HG03439 (cell line): Measurements from ENCODE around the gene NRAP.

Experiments
- ATAC-seq: cut with Tn5 transposase; IDR thresholded peaks from one replicate; pipeline ENCODE4 v1.9.1; 2021; ENCODE audit warnings: mild to moderate bottlenecking, moderate library complexity; ENCODE audit not compliant: unreplicated experiment

The NRAP gene

GRCh38 chr10:113644185-113645120 is 19.4 kb downstream of the NRAP start:
- no peak for ATAC-seq

- no peak for ATAC-seq
Measured at GRCh38 chr10:113643183-113643582, 20.7 kb downstream of the NRAP start.

GRCh38 chr10:113641702-113642101 is 22.1 kb downstream of the NRAP start:
- ATAC-seq = no peak

- no peak for ATAC-seq
Measured at GRCh38 chr10:113639966-113640365, 23.9 kb downstream of the NRAP start.

GRCh38 chr10:113631684-113632367 is 32.0 kb downstream of the NRAP start:
- no peak for ATAC-seq

GRCh38 chr10:113630929-113631533 is 32.8 kb downstream of the NRAP start:
- no peak for ATAC-seq

- no peak for ATAC-seq
Measured at GRCh38 chr10:113628607-113629153, 35.2 kb downstream of the NRAP start.

GRCh38 chr10:113627836-113628235 is 36.0 kb downstream of the NRAP start:
- no peak for ATAC-seq

- ATAC-seq = no peak
Measured at GRCh38 chr10:113626809-113627355, 37.0 kb downstream of the NRAP start.

GRCh38 chr10:113625461-113626186 is 38.2 kb downstream of the NRAP start:
- ATAC-seq = no peak

GRCh38 chr10:113622831-113623230 is 41.0 kb downstream of the NRAP start:
- ATAC-seq = no peak

GRCh38 chr10:113621799-113622198 is 42.0 kb downstream of the NRAP start:
- no peak for ATAC-seq

- ATAC-seq = no peak
Measured at GRCh38 chr10:113620936-113621335, 42.9 kb downstream of the NRAP start.

- no peak for ATAC-seq
Measured at GRCh38 chr10:113620511-113620910, 43.3 kb downstream of the NRAP start.

GRCh38 chr10:113619401-113619800 is 44.4 kb downstream of the NRAP start:
- no peak for ATAC-seq

GRCh38 chr10:113618338-113618737 is 45.5 kb downstream of the NRAP start:
- no peak for ATAC-seq

GRCh38 chr10:113617086-113617485 is 46.8 kb downstream of the NRAP start:
- ATAC-seq = no peak

GRCh38 chr10:113616244-113617074 is 47.4 kb downstream of the NRAP start:
- no peak for ATAC-seq

- no peak for ATAC-seq
Measured at GRCh38 chr10:113613977-113614690, 49.7 kb downstream of the NRAP start.
